Hypothalamus (tissue), 51 donors: Measurements from ENCODE around the gene ADGRG1.

Source experiments
- DNase-seq, 51 donors: peaks; one replicate each; lab custom pipeline; 2025; lab: John Stamatoyannopoulos, UW

The ADGRG1 gene

DNA sequence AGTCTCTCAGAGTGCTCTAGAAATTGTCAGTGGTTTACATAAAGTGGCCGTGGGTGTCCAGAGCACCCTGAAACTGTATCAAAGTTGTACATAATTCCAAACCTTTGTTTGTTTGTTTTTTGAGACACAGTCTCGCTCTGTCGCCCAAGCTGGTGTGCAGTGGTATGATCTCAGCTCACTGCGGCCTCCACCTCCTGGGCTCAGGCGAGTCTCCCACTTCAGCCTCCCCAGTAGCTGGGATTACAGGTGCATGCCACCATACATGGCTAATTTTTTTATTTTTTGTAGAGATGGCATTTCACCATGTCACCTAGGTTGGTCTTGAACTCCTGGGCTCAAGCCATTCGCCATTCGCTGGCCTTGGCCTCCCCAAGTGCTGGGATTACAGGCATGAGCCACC is 24.3 kb upstream of the ADGRG1 start:
- no peak for DNase-seq

DNA sequence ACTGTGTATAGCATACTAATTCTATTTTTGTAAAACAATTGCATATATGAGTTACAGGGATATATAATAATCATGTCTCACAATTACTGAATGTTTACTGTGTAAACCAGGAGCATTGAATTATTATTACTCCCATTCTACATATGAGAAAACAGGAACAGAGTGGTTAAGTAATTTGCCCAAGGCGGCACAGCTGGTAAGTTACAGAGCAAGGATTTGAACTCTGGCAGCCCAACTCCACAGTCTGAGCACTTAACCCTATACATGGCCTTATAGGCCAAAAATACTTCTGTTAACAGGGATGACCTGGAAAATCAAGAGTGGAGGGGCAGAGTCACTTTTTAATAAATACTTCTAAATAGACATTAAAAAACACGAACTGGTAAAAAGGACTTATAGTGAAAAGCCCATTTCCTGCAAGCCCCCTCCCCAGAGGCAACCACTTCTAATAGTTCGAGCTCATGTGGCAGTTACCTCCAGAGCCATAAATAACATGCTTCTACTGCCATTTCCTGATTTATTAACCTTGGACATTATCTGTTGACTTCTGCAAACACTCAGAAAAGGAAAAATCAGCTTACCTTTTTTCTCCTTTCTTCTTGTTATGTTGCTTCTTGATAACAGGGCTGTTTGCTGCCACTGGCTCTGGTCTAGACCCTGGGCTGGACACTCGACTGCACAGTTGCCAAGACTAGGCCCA is 22.1 kb upstream of the ADGRG1 start:
- no peak for DNase-seq

DNA sequence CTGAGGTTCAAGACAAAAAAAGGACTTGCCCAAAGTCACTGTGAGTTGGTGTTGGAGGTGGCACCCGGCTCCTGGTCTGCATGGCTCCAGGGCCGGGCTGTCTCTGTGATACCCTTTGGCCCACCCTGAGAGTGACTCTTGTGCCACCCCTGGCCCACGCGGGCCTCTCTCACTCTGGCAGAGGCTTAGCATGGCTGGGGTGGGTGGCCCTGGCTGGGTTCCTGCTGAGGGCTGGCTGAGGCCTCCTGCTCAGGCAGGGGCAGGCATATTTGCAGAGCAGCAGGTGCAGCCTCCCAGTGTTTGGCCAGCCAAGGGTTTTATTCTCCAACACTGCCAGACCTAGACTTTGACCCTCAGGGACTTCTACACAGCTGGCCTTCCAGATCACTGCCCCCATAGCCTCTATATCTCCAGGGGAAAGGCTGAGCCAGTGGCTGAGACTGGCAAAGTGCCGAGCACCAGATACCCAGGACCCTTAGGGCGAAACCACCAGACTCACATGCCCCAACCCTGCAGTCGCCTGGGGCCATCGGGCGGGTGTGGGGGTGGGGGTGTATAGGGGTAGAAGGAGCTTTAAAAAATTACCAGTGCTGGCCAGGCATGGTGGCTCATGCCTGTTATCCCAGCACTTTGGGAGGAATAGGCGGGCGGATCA is 21.5 kb upstream of the ADGRG1 start:
- DNase-seq, result no peak

- no peak for DNase-seq
These were observed 20.6 kb upstream of the ADGRG1 start for GRCh38 chr16:57607676-57608461.

DNA sequence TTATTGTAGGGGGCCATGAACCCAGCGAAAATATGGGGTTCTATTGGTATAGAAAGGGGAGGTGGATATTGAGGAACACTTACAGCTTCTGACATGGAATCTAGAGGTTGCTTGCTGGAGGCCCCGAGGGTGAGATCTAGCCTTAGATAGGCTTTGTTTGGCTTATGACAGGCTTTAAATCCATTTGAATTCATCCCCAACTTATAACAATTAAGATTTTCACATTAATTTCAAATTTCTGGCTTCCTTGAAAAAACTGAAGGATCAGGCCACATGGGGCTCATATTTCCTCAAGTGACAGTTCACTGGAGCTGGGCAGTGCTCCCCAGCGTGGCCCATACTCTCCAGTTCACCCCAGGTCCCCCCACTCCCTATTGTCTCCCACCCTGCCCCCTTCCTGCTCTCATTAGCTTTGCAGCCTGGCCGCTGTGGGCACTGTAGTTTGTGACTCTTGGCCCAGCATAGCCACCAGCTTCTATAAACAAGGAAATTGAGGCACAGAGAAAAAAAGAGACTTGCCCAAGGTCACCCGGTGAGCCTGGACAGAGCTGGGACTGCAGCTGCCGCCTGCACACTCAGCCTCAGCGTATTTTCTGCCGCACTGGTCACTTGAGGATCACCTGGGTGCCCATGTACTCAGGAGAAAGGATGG is 19.8 kb upstream of the ADGRG1 start:
- DNase-seq, result no peak

GRCh38 chr16:57609541-57610401 is 18.7 kb upstream of the ADGRG1 start:
- DNase-seq, result peak in 15 of 51 donors; percentile 23 to 69 (median 39)

DNA sequence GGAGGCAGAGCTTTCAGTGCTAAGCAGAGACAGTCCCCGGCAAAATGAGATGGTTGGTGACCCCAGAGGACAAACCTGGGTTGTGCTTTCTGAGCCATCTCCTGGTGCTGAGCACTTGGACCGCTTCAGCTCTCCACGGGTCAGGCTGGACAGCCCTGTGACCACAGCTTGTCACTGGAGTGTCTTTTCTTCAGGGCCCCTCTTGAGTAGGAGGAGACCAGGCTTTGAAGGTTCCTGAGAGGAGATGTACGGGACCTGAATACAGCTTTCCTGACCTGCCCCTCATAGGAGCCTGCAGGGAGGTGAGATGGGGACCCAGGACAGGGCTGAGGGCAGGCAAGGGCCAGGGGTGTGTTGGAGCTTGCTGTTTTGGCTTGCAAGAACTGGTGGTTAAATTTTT is 17.8 kb upstream of the ADGRG1 start:
- no peak for DNase-seq

DNA sequence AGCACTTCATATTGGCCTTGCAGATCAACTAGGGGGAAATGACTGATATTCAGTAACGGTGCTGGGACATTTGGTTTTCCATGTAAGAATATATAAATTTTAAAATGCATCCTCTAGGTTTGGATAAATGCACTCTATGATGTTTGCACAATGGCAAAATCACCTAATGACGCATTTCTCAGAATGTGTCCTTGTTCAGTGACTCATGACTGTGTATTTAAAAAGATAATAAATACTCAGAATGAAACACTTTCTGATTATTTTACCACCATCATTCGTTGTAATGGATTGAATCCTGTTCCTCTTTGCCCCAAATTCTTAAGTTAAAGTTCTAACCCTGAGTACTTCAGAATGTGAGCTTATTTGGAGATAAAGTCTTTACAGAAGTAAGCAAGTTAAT is 17.2 kb upstream of the ADGRG1 start:
- no peak for DNase-seq

DNA sequence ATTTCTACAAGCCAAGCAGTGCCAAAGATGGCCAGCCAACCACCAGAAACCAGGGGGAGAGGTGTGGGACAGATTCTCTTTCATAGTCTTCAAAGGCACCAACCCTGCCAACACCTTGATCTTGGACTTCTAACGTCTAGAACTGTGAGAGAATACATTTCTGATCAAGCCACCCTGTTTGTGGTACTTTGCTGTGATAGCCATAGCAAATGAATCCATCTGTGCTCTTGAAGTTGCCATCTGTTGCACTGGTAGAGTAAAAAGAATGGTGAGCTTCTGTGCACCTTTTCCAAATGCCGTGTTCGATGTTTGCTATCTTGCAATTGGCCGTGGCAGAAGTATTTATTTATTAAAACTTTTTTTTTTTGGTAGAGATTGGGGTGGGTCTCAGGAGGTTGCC is 16.7 kb upstream of the ADGRG1 start:
- no peak for DNase-seq

GRCh38 chr16:57612494-57612893 is 15.9 kb upstream of the ADGRG1 start:
- DNase-seq, result no peak

DNA sequence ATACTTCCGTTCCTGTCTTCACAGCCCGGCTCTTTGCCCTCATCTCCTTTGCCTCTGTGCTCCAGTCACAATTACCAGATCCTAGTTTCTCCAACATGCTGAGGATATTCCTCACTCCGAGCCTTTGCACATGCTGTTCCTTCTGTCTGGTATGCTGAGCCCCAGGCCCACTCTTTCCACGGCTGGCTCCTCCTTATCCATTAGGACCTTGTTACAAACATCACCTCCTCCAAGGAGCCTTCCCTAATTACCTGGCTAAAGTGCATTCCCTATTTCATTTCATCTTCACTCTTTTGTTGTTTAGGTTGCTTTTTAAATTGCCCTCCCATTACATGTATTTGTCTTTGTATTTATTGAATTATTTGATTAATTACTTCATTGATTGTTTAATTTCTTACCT is 14.9 kb upstream of the ADGRG1 start:
- no peak for DNase-seq

DNA sequence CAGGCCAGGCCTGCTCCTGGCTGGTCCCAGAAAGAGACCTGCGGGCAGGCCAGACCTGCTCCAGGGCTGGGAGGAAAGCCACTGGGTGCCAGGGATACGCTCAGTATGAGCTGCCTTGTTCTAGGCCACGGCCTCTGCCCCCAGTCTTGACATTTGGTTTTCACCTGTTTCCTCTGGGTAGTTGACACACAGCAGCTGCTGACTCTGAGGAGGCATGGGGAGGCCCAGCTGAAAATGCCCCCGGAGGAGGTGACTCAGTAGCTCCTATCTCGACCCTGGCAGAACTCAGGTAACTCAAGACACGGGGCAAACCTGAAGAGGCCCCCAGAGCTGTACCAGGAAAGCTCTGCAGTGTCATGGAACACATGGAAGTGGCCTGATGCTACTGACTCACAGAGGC is 13.9 kb upstream of the ADGRG1 start:
- DNase-seq, result no peak

- no peak for DNase-seq
These were observed 13.5 kb upstream of the ADGRG1 start for GRCh38 chr16:57614944-57615343.

- no peak for DNase-seq
These were observed 12.6 kb upstream of the ADGRG1 start for GRCh38 chr16:57615813-57616212.

GRCh38 chr16:57616241-57616640 is 12.2 kb upstream of the ADGRG1 start:
- DNase-seq, result no peak

DNA sequence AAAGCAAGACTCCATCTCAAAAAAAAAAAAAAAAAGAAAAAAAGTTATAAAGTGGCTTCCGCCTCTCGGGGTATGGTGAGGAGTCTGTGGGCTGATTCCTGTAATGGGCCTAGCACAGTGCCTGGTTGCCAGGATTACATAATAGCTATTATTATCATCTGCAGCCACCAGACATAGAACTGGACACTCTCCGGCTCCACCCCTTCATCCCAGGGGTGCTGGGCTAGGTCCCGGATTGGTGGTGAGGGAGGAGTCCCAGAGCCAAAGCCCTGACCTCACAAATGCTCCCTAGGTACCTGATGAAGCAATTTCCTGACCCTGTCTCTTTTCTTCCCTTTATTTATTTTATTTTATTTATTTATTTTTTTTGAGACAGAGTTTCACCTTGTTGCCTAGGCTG is 11.6 kb upstream of the ADGRG1 start:
- DNase-seq, result no peak

DNA sequence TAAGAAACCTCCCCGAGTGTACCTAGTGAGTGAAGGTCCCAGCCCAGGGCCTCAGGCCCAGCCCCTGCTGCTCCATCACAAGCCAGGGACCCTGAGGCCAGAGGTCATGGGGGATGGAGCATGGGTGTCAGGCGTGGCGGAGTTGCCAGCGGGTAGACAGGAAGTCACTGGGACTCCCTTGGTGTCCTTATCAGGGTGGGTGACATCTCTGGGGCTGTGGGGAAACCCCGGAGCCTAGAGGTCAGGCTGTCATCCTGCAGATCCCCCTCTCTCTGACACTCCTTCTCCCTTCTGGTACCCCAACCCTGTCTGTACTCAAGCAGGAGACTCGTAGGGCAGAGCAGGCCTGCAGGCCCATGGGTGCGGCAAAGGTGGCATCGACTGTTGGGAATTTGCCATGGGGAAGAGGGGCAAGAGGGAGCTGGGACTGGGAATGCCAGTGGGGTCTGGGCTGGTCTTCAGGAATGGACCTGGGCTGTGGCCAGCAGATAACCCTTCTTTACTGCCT is 10.8 kb upstream of the ADGRG1 start:
- DNase-seq, result no peak

GRCh38 chr16:57618296-57619132 is 9.9 kb upstream of the ADGRG1 start:
- no peak for DNase-seq

DNA sequence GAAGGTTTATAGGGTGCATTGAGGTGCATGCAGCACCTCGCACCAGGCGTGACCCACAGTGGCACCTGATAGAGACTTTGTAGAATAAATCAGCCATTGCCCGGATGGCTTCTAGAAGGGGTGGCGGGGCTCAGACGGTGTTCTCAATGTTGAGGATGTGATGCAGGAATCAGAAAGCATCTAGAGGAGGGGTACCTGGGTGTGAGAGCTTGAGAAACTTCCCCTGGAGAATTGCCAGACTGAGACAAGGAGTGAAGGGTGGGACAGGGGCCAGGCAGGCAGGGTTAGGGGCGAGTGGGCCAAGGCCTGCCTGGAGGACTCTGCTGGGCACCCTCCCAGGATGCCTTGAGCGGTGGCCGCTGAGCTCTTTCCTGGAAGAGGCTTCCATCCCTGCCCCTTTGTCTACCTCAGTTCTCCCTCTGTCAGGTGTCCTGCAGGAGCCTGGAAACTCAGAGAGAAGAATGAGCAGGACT is 9.3 kb upstream of the ADGRG1 start:
- no peak for DNase-seq
